HG03103 (cell line): ENCODE results near the gene HDGFL3.
"Not testable (repeated sequence)": the region's sequence is repeated elsewhere in the genome, so short reads cannot be mapped to it uniquely, and the experiment has no call there.

Experiments used
- ATAC-seq: cut with Tn5 transposase; IDR thresholded peaks from one replicate; pipeline ENCODE4 v1.9.1; 2021; ENCODE audit warnings: low read depth; ENCODE audit not compliant: unreplicated experiment

Gene HDGFL3

GRCh38 chr15:83207660-83208366 lies at the start of gene HDGFL3:
Gene HDGFL3, minus strand, starts transcription at chr15:83207823. Its CDS starts 409 bp downstream, at chr15:83207414.
- no peak for ATAC-seq

- ATAC-seq, result no peak
These were observed 43.2 kb upstream of the HDGFL3 start for GRCh38 chr15:83250781-83251180.

DNA sequence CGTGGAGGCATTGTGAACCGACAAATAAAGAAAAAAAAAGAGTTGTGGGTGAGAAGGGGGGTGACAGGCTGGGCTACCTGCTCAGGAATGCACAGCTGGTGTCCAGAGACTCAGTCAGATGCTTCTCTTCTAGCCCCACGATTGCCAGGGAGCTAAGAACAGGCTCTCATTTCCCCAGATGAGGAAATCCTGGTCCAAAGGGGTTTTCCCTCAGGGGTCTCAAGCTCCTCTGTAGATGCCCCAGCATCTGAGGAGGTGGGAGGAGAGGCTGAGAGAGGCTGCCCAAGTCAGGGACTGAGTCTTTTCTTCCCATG lies 41.4 kb upstream of the HDGFL3 start:
- ATAC-seq, result no peak

DNA sequence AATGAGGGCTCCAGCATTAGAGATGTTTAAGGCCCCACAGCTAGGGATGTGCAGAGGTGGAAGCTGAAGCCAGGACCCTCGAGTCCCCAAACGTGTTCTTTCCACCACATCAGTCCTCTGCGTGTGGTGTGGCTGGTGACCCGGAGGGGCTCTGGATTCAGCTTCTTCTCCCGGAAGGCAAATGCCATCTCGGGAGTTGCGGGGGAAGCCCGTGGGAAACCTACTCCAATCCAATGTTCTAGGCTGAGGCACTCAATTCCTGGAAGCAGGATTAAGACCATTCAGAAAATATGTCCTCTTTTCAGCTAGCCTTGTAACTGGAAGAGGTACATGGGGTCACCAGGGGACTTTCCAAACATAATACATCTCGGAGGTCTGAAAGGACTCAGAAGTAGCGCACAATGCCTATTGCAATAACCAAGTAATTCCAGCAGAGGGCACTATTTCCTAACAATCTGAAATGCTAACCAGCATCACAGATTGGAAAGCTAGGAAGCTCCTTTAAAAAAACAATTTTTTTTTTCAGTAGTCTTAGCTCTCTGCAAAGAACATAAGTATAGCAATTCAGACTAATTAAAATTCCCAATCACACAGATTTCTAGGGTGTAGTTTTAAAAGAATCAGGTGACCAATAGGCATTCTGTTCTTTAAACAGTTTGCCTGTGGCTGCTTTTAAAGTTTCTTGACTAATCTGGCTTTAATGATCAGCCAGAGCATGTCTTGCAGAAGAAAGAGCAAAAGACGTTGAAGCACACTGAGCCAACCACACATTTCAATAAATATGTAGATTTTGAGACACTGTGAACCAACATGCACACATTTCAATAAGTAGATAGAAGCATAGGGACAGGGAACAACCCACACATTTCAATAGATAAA lies 40.8 kb upstream of the HDGFL3 start:
- ATAC-seq, result no peak

GRCh38 chr15:83243634-83244033 lies 36.0 kb upstream of the HDGFL3 start:
- no peak for ATAC-seq

GRCh38 chr15:83230242-83230641 lies 22.6 kb upstream of the HDGFL3 start:
- ATAC-seq, result no peak

DNA sequence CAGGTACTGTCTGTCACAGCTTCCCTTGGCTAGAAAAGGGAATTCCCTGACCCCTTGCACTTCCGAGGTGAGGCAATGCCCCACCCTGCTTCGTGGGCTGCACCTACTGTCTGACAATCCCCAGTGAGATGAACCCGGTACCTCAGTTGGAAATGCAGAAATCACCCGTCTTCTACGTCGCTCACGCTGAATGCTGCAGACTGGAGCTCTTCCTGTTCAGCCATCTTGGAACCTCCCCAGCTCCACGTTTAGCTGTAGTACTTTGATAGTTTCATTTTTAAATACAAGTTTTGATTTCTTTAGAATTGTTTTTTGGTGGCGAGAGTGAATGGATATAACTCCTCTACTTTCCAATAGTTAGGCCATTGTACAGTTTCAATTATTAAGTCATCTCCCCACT lies 17.8 kb upstream of the HDGFL3 start:
- no peak for ATAC-seq

GRCh38 chr15:83221781-83222180 lies 14.2 kb upstream of the HDGFL3 start:
- not testable (repeated sequence) for ATAC-seq

GRCh38 chr15:83219026-83219425 lies 11.4 kb upstream of the HDGFL3 start:
- ATAC-seq, result no peak

GRCh38 chr15:83215306-83215705 lies 7.7 kb upstream of the HDGFL3 start:
- no peak for ATAC-seq

DNA sequence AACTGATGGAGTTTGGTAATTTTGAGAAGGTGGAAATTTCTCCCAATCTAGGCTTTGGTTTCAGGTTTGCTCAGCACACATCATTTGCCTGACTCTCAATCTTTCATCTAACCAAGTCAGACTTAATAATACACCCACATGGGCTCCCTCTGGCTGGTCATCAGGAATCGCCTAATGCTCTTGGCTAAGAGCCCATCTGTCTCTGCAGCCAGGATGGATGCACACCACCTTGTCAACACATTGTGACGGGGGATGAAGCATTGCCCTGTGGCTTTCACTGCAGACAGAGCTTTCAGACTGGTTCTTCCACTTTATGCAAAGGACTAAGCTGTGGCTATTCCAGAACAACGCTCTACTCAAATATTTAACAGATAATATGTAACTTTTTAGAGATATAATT lies 3.0 kb upstream of the HDGFL3 start:
- no peak for ATAC-seq

GRCh38 chr15:83209333-83209732 lies 1.7 kb upstream of the HDGFL3 start:
- ATAC-seq, result no peak

DNA sequence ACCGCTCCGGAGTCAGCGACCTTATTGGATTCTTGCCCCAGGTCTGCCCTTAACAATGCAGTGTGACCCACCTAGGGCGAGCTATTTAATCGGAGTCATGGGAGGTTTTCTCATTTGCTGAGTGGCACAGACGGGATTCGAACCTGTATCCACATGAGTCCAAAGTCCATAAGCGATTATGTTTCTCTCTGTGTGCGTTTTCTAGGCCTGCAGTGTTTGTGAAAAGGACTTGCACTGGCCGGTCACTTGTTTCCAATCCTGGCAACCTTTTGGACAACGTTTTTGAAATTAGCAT lies 691 bp upstream of the HDGFL3 start:
- ATAC-seq, result no peak

GRCh38 chr15:83207009-83207659 lies 489 bp downstream of the HDGFL3 start:
- no peak for ATAC-seq

DNA sequence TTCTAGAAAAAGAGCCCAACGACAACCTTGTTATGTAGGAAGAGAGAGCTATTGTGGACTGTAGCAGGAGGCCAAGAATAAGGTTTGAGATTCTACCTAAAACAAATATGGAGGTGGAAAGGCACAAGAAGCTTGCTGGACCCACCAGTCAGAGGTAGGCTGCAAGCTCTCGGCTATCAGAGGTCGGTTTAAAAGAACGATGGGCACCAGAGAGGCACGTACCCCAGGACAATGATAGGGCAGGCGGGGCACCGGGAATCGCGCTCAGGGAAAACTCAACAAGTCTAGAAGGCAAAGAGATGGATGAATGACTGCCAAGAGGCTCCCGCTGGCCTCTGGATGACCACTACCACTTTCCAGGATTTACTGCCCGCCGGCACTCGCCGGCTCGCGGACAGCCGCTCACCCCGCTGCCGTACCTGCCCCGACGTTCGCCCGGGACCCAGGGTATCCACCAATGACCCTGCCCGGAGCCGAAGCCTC lies 1.1 kb downstream of the HDGFL3 start:
- ATAC-seq, result no peak

GRCh38 chr15:83205725-83206324 lies 1.8 kb downstream of the HDGFL3 start:
- ATAC-seq, result no peak

GRCh38 chr15:83204697-83205096 lies 2.9 kb downstream of the HDGFL3 start:
- ATAC-seq, result no peak

- ATAC-seq, result no peak
These were observed 4.1 kb downstream of the HDGFL3 start for GRCh38 chr15:83203543-83203942.

DNA sequence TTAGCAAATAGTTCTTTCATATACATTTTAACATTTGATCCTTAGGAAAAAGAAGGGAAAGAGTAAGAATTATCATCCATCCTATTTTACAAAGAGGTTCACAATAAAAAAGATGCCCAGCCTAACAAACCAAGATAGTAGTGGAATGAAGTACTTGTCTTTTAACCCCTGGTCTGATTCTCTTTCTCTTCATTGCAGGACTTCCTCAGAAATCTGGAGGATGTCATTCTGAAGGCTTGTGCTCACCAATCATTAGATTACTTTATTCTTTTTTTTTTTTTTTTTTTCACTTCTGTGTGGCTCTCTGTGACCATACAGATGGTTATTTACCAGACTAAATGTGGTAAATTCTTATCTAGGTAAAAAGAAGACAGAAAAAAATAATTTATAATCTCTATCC lies 7.0 kb downstream of the HDGFL3 start:
- ATAC-seq, result no peak

GRCh38 chr15:83200162-83200561 lies 7.5 kb downstream of the HDGFL3 start:
- ATAC-seq, result no peak

GRCh38 chr15:83199288-83199687 lies 8.3 kb downstream of the HDGFL3 start:
- no peak for ATAC-seq
